ENCODE measurements around the gene HECA.
"Not testable (repeated sequence)": the region's sequence is repeated elsewhere in the genome, so short reads cannot be mapped to it uniquely, and the experiment has no call there.

The HECA gene

DNA sequence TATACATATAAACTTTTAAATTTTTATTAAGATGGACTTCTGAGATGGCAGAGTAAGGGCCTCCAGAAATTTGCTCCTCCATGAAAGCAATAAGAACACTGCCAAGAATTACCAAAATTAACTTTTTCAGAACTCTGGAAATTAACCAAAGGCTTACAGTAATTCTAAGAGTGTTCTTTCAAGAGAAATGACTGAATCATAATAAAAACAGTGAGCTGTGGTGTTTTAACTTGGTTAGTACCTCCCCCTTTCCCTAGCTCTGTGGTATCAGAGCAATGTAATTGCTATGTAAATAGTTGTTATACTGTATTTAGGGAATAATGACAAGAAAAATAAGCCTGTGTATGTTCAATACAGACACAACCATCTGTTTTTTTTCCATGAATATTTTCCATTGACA, 19.0 kb downstream of the HECA start:
- DNase-seq: no peak
- in situ Hi-C loops (cut with HindIII; ENCODE audit: low pct_ligation_motif_present, low pct_unique_long_range_greater_than_20kb, low sequenced_read_pairs): no loop called here

DNA sequence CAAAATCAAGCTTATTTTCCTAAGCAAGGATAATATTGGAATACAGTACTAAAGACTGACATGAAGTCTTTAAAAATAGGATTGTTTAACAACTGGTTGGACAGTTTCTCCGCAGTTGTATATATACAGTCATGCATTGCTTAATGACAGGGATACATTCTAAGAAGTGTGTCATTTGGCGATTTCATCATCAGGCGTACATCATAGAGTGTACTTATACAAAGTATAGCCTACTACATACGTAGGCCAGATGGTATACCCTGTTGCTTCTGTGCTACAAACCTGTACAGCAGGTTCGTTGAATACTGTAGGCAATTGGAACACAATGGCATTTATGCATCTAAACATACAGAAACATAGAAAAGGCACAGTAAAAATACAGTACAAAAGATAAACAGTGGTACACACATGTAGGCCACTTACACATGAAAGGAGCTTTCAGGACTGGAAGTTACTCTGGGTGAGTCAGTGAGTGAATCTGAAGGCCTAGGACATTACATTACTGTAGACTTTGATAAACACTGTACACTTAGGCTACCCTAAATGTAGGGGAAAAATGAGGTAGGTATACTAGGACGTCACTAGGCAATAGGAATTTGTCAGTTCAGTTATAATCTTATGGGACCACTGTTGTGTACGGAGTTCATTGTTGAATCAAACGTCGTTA, 20.1 kb downstream of the HECA start:
- in situ Hi-C loops (cut with HindIII; ENCODE audit: low pct_ligation_motif_present, low pct_unique_long_range_greater_than_20kb, low sequenced_read_pairs): no loop called here

DNA sequence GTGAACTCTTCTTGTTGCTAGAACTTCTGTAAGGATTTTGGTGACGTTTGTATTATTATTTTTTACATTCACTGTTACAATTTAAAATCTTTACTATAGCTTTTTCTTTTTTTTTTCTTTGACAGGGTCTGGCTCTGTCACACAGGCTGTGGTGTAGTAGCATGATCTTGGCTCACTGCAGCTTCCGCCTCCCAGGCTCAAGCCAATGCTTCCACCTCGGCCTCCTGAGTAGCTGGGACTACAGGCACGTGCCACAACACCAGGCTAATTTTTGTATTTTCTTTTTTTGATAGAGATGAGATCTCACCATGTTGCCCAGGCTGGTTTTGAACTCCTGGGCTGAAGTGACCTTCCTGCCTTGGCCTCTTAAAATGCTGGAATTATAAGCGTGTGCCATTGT, 21.2 kb downstream of the HECA start:
- no peak for DNase-seq
- in situ Hi-C loops (cut with HindIII; ENCODE audit: low pct_ligation_motif_present, low pct_unique_long_range_greater_than_20kb, low sequenced_read_pairs): no loop called here

More for the DNA sequence above, 20.1 kb downstream of the HECA start:
- no peak for DNase-seq

DNA sequence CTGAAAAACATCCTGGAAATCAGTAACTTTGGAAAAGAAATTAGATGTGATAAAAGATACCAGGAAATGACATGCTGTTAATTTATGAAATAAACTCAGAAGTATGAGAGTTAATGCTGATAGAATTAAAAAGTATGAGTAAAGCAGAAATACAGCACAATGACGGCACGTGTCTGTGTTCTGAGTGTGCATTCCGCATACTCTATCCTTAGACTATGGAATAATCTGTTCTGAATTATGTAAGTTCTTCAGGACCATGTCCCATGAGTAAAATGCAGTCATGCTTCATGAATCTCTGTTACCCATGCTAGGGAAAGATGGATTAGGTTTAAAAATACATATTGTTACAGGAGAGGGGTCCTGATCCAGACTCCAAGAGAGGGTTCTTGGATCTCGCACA, 21.7 kb downstream of the HECA start:
- DNase-seq: no peak
- in situ Hi-C loops (cut with HindIII; ENCODE audit: low pct_ligation_motif_present, low pct_unique_long_range_greater_than_20kb, low sequenced_read_pairs): no loop called here

DNA sequence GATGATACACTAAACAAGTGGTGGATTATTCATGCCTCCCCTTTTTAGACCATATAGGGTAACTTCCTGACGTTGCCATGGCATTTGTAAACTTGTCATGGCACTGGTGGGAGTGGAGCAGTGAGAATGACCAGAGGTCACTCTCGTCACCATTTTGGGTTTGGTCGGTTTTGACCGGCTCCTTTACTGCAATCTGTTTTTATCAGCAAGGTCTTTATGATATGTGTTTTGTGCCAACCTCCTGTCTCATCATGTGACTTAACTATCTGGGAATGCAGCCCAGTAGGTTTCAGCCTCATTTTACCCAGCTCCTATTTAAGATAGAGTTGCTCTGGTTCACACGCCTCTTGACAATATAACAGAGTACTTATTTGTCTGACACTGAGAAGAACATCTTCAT, 22.2 kb downstream of the HECA start:
- DNase-seq; in situ Hi-C loops (cut with HindIII; ENCODE audit: low pct_ligation_motif_present, low pct_unique_long_range_greater_than_20kb, low sequenced_read_pairs): not testable (repeated sequence)

DNA sequence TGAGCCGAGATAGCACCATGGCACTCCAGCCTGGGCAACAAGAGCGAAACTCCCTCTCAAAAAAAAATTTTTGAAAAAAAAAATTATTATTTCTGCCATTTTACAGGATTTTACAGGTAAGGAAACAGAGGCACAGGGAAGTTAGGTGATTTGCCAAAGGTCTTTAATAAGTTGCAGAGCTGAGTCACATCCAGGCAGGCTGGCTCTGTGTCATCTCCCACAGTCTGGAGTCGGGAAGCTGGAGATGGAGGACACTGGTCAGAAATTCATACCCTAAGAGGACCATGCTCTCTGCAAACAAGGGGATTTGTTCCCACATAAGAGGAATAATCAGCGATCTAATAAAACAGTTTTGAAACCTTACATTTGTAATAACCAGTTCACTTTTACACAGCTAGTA, 24.1 kb downstream of the HECA start:
- in situ Hi-C loops (cut with HindIII; ENCODE audit: low pct_ligation_motif_present, low pct_unique_long_range_greater_than_20kb, low sequenced_read_pairs): no loop called here
- DNase-seq: no peak

DNA sequence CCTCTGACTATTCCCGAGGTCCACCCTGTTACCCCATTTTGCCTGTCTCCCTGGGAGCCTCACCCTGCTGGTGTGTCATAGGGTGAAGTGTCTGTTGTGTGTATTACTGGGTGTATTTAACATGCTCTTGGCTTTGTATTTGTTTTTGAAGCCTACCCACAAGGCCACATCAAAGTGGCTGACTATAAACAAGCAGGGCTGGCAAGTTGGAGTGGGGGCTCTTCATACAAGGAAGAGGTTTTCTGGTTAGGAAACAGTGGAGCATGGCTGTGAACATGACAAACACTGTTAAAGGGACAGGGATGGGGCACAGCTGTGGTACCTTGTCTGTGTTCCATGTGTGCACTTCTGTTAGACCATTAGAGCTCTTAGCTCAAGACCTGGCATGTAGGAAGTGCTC, 26.3 kb downstream of the HECA start:
- in situ Hi-C loops (cut with HindIII; ENCODE audit: low pct_ligation_motif_present, low pct_unique_long_range_greater_than_20kb, low sequenced_read_pairs): no loop called here
- DNase-seq: no peak

DNA sequence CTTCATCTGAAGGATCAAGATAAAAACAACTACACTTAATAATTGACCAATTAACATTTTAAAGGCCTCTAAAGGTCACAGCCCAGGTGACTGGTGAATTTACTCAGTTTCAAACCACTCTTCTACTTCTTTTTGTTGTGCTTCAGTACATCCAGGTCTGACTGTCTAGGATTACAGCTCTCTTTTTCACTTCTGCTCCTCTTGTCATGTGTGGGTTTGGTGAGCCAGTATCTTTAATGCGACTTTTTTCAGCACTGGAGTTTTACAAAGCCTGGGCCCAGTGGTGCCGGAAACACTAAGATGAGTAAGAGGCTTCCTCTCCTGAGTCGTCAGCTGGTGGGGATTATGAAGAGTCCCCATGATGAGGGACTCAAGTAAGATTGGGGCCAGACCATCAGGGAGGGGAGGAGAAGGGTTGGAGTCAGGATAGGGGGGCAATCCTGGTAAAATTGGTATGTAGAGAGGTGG, 27.0 kb downstream of the HECA start:
- no peak for DNase-seq
- in situ Hi-C loops (cut with HindIII; ENCODE audit: low pct_ligation_motif_present, low pct_unique_long_range_greater_than_20kb, low sequenced_read_pairs): no loop called here

DNA sequence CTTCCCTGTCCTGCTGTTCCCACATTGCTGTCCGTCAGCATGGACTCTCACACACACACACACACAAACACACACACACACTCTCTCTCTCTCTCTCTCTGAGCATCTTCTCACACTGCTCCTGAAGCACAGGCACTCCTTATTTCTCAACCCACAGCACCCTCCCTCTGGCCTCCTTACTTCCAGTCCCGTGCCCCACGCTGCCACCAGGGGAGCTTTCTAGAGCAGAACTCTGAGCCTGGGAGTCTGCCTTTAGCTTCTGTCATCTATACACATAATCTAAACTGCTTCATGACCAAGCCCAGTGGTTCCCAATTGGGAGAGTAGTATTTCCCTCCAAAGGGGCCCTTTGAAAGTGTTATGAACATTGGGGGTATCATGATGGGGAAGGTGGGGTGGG, 29.1 kb downstream of the HECA start:
- no peak for DNase-seq
- in situ Hi-C loops (cut with HindIII; ENCODE audit: low pct_ligation_motif_present, low pct_unique_long_range_greater_than_20kb, low sequenced_read_pairs): no loop called here

DNA sequence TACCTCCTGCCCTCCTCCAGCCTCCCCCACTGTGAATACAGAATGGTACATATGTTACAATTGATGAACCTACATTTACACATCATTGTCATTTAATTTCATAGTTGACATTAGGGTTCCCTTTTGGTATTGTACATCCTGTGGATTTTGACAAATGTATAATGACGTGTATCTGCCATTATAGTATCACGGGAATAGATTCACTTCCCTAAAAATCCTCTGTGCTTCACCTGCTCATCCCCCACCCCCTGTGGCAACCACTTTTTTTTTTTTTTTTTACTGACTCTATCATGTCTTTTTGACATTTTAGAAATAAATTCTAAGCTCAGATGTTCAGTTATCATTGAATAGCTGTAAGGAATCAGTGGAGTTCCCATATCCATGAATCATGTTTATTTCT, 30.4 kb downstream of the HECA start:
- DNase-seq: no peak
- in situ Hi-C loops (cut with HindIII; ENCODE audit: low pct_ligation_motif_present, low pct_unique_long_range_greater_than_20kb, low sequenced_read_pairs): no loop called here

DNA sequence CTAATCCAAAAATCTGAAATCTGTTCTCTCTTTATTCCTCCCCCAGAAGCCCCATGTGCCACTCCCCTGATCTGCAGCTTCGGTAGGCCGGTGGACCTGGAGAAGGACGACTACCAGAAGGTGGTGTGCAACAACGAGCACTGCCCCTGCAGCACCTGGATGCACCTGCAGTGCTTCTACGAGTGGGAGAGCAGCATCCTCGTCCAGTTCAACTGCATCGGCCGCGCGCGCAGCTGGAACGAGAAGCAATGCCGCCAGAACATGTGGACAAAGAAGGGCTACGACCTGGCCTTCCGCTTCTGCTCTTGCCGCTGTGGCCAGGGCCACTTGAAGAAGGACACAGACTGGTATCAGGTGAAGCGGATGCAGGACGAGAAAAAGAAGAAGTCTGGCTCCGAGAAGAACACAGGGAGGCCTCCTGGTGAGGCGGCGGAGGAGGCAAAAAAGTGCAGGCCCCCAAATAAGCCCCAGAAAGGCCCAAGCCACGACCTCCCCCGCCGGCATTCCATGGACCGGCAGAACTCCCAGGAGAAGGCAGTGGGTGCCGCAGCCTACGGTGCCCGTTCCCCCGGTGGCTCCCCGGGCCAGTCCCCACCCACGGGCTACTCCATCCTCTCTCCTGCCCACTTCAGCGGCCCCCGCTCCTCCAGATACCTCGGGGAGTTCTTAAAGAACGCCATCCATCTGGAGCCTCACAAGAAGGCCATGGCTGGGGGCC, 31.5 kb downstream of the HECA start:
- in situ Hi-C loops (cut with HindIII; ENCODE audit: low pct_ligation_motif_present, low pct_unique_long_range_greater_than_20kb, low sequenced_read_pairs): no loop called here
- DNase-seq: no peak

DNA sequence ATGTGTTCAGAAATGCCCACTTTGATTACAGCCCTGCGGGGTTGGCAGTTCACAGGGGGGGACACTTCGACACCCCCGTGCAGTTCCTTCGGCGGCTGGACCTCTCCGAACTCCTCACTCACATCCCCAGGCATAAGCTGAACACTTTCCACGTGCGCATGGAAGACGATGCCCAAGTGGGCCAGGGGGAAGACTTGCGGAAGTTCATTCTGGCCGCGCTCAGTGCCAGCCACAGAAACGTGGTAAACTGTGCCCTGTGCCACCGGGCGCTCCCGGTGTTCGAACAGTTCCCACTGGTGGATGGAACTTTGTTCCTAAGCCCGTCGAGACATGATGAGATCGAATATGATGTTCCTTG, 32.1 kb downstream of the HECA start:
- DNase-seq: no peak
- in situ Hi-C loops (cut with HindIII; ENCODE audit: low pct_ligation_motif_present, low pct_unique_long_range_greater_than_20kb, low sequenced_read_pairs): no loop called here

DNA sequence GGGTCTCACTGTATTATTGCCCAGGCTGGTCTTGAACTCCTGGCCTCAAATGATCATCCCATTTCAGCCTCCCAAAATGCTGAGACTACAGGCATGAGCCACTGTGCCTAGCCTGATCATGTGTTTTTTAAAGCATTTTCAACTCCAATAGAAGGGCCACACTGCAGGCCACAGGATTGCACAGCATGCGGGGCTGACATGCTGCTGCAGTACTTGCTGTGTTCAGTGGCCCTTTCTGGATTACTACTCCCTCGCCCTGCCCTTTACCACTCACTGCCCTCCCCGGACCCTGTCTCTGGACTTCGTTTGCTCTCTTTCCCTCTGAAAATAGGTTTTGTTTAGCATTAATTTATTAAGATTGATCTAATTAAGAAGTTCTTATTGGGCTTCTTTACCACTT, 37.3 kb downstream of the HECA start:
- in situ Hi-C loops (cut with HindIII; ENCODE audit: low pct_ligation_motif_present, low pct_unique_long_range_greater_than_20kb, low sequenced_read_pairs): no loop called here
- DNase-seq: no peak

DNA sequence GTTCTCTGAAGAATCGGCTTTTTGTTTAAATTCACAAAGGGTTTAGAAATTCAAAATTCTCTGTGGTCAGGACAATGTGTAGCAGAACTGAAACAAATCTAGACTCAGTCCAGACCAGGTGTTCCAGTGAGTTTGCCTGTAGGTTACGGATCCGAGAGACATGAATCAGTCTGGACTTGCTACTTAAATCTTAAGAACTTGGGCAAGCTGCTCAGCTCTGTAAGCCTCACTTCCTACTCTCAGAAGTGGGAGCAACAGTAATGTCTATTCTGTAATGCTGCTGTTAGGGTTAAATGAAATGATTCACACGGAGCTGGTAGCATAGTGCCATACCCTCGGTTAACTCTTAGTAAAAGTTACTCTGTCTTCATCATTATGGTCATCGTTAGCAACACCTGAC, 37.7 kb downstream of the HECA start:
- in situ Hi-C loops (cut with HindIII; ENCODE audit: low pct_ligation_motif_present, low pct_unique_long_range_greater_than_20kb, low sequenced_read_pairs): no loop called here

DNA sequence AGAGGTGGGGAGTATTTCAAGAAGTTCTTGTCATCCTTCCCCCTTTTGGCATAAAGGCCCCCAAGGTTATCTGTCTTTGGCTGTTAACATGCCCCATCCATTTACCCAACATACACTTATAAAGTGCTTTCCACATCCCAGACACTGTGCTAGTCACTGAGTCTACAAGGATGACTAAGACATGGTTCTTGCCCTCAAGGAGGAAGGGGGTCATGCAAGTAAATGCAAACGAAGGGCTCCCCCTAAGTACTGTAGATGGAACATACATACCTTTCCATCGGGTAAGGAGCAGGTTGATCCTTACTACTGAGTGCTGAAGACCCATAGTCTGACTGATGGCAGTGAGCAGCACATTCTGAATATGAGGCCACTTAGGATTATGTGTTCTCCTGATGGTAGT, 38.3 kb downstream of the HECA start:
- in situ Hi-C loops (cut with HindIII; ENCODE audit: low pct_ligation_motif_present, low pct_unique_long_range_greater_than_20kb, low sequenced_read_pairs): no loop called here
- no peak for DNase-seq

More for the DNA sequence above, 37.7 kb downstream of the HECA start:
- no peak for DNase-seq

DNA sequence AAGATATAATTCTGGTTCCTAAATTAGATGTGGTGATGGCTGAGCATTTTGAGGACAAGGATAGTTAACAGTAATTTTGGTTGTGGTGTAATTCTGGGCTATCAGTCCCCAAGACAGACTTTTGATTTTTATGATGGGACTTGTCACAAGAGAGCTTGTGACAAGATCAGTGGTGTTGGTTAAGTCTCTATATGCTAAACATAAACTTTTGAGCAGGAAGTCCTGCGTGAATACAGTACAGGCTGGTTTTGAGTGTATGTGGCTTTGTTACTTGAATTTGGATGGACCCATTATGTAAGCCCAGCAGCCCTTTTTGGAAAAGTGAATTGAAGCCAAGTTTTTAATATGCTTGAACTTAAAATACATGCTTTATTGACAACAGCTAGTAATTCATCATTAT, 38.9 kb downstream of the HECA start:
- no peak for DNase-seq
- in situ Hi-C loops (cut with HindIII; ENCODE audit: low pct_ligation_motif_present, low pct_unique_long_range_greater_than_20kb, low sequenced_read_pairs): no loop called here

DNA sequence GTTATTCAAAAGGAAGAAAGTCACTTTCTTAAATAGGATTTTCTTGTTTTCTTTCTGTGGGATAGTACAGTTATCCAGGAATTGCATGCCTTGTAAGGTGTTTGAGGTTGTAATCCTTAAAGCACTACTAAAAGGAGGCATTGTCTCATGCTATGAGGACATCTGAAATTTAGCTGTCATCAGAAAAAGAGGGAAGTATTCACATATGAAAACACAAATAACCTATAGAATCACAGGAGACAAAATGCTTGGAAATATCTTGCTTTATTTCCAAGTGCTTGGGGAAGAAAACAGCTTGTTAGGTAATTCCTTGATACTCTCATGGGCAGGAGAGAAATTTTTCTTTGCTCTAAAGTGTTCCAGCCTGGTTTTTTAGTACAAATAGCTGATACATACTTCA, 40.1 kb downstream of the HECA start:
- in situ Hi-C loops (cut with HindIII; ENCODE audit: low pct_ligation_motif_present, low pct_unique_long_range_greater_than_20kb, low sequenced_read_pairs): no loop called here
- no peak for DNase-seq

DNA sequence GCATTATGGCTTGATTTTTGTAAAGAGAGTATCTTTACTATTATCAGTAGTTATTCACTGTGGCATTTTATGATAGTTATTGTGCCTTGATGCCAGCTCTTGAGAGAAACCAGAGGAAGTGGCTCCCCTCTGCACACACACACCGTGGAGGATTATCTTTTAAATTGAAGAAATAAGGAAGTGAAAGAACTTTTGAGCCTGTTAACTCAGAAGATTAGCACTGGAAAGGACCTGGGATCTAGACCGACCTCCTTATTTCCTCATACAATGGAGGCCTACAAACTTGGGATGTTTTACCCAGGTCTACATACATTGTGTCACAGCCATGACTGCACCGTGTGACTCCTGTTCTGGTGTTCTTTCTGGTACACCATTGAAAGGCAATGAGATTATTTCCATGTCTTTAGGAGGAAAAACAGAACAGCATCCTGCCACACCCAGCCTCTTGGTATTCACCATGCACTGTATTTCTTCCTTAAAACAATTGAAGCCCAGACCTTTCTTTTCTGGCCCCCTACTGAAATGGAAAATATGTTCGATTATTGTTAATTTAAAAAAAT, 40.6 kb downstream of the HECA start:
- in situ Hi-C loops (cut with HindIII; ENCODE audit: low pct_ligation_motif_present, low pct_unique_long_range_greater_than_20kb, low sequenced_read_pairs): no loop called here

DNA sequence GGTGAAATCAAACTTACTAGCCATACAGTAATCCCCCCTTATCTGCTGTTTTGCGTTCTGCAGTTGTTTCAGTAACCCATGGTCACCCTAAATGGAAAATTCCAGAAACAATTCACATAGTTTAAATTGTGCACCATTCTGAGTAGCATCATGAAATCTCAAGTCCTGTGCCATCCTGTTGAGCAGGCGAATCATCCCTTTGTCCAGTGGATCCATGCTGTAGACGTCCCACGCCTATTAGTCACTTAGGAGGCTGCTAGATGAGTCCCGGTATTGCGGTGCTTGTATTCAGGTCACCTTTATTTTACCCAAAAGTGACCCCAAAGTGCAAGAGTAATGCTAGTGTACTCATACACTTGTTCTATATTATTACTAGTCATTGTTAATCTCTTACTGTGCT, 46.4 kb downstream of the HECA start:
- DNase-seq: no peak
- in situ Hi-C loops (cut with HindIII; ENCODE audit: low pct_ligation_motif_present, low pct_unique_long_range_greater_than_20kb, low sequenced_read_pairs): no loop called here

More for the DNA sequence above, 40.6 kb downstream of the HECA start:
- no peak for DNase-seq

DNA sequence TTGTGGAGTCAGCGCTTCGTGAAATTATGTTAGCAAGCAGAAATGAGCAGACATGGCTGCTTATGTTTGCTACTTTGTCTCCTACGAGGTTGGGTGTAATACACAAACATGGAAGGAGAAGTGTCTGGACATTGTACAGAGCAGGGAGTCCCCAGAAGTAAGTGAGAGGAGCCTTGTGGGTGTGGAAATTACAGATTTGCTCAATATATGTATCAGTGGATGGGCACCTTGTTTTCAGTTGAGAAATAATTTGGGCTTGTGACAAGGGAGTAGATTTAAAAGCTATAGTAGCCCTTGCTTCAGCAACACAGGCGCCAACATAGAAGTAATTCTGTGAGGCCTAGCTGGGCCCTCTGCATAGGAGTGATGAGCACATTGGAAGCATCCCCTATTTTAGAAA, 49.2 kb downstream of the HECA start:
- in situ Hi-C loops (cut with HindIII; ENCODE audit: low pct_ligation_motif_present, low pct_unique_long_range_greater_than_20kb, low sequenced_read_pairs): no loop called here
- no peak for DNase-seq

All from ACHN (cell line).